ENCODE data around the gene SLC39A3. TPM values are rescaled to one million over a fixed set of nuclear protein-coding genes. Genes with fewer than 3 reads are reported as not detected.

SLC39A3 gene
- total and polyA plus RNA-seq, 2 of the 8 experiments (the other 6 are each of a cell fraction or from before 2014, with no cell fraction given): 33.0 to 52.9 TPM

- no peak for TF ChIP-seq CHD7 (IDR thresholded peaks at IDR 0.05; ENCODE audit: insufficient replicate concordance, low read length)
- TF ChIP-seq CHD2 (IDR thresholded peaks at IDR 0.05; ENCODE audit: low read length): no peak
- TF ChIP-seq SP1 (IDR thresholded peaks at IDR 0.05; ENCODE audit: low read depth, low read length): no peak
- no peak for TF ChIP-seq CEBPB (IDR thresholded peaks at IDR 0.05; ENCODE audit: low read depth, low read length)
- TF ChIP-seq TAF7 (optimal IDR thresholded peaks at IDR 0.05; ENCODE audit: borderline replicate concordance, low read depth, low read length): no peak
- TF ChIP-seq KDM5A (IDR thresholded peaks at IDR 0.05; ENCODE audit: low read length): no peak
- no peak for TF ChIP-seq TEAD4 (IDR thresholded peaks at IDR 0.05; ENCODE audit: low read depth, low read length)
- TF ChIP-seq CBX5 (IDR thresholded peaks at IDR 0.05; ENCODE audit: low read depth, low read length): no peak
- no peak for TF ChIP-seq GABPA (IDR thresholded peaks at IDR 0.05; ENCODE audit: borderline replicate concordance, insufficient read depth, low read length)
Measured at GRCh38 chr19:2751438-2751830, 11.6 kb upstream of the SLC39A3 start (continued).

All from H1 (cell line).